GM19193 (cell line): ENCODE data around the gene SLC25A23.
A peak's percentile ranks its signal among the peaks of the same experiment; 100 is the strongest.

Experiments used
- POLR2A ChIP-seq: IDR thresholded peaks from 4 replicates; pipeline ENCODE4 v1.6.1; 2011; ENCODE audit not compliant: insufficient read depth, insufficient read length; ENCODE audit errors: extremely low read depth

Gene SLC25A23

DNA sequence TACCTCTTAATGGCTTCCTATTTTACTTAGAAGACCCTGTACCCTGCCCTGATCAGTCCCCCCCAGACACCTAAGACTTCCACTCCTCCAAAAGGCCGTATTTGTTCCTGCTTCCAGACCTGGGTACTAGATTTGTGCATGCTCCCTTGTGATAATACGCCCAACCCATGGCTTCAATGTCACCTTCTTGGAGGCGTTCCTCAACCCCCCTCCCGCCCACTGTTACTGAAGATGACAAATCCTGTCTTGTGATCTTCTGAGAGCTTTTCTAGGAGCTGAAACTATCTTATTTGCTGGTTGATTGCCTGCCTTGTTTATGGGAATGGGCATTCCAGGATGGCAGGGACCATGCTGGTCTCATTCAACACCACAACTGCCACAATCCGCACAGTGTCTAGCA lies 9.4 kb downstream of the SLC25A23 start:
- TF ChIP-seq POLR2A = no peak

DNA sequence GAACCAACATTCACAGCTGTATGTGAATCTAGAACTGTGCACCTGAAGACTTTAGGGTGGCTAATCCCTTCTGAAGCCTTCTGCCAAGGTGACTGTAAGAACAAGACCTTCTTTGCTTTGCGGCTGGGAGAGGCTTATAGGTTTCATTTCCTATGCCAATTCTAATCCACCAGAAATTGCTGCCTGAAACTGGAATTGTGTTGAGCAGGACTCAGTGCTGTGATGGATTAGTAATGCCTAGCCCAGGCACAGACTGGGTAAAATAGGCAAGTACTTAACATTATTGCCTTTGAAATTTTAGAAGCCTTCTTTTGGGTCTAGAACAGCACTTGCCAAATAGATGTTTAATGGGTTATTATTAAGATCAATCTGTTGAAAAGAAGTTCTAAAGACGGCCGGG lies 11.5 kb downstream of the SLC25A23 start:
- no peak for TF ChIP-seq POLR2A

DNA sequence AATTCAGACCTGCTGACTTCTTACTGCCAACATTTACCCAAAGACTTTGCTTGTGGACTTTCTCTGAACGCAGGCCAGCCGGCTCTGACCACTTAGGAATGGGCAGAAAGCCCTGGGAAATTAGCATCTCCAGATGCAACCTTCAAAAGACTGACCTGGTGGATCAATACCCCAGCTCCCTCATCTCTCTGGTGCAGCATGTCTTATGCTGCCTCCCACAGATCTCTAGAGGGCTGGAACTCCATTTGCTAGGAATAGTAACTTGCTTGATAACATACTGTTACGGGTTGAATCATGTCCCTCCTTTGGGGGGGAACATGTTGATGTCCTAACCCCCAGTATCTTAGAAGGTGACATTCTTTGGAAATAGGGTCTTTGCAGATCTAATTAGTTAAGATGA lies 13.1 kb downstream of the SLC25A23 start:
- no peak for TF ChIP-seq POLR2A

DNA sequence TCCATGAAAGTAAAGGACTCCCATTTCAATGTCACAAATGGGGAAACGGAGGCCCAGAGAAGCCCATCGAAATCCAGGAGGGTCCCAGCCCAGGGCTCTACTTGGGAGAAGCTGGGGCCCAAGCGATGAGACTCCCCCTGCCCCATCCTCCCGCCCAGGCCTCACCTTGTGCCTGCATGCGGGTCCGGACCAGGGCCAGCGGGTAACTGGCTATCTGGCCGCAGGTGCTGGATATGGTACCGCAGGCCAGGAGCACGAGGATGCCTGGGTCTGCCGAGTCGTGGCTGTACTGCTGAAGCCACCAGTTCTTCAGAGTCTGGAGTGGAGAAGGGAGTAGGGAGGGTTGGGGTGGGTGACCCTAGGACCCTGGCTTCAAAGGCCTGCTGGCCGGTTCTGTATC lies 15.6 kb downstream of the SLC25A23 start:
- TF ChIP-seq POLR2A = no peak

DNA sequence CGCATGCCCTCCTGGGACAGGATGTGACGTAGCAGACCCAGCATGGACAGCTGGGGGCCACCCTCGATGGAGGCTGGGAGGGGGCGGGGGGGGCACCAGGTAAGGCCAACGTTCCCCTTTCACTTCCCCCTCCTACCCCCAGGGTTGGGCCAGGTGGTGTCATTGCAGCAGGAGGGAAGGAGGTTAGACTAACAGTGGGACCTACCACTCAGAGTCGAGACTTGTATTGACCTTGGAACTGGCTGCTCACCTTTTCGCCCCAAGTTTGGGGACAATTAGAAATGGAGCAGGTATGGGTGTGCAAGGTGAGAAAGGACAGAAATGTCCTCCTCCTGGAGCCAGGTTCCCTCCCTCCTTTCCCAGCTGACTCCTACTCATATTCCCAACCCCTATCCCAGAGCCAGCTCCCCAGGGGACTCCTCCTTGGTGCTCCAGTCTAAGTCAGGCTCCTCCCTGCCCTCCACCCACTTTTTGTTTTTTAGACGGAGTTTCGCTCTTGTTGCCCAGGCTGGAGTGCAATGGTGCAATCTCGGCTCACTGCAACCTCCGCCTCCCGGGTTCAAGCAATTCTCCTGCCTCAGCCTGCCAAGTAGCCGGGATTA lies 17.4 kb downstream of the SLC25A23 start:
- no peak for TF ChIP-seq POLR2A

- no peak for TF ChIP-seq POLR2A
Measured at GRCh38 chr19:6440905-6441304, 18.7 kb downstream of the SLC25A23 start.

- no peak for TF ChIP-seq POLR2A
Measured at GRCh38 chr19:6439743-6440142, 19.8 kb downstream of the SLC25A23 start.

GRCh38 chr19:6433663-6434062 lies 25.9 kb downstream of the SLC25A23 start, which contains the start of gene SLC25A41:
SLC25A41 (minus strand) TSS chr19:6433763; CDS start chr19:6433693, 70 bp downstream.
- no peak for TF ChIP-seq POLR2A

GRCh38 chr19:6433165-6433564 lies 26.4 kb downstream of the SLC25A23 start:
- TF ChIP-seq POLR2A = no peak

DNA sequence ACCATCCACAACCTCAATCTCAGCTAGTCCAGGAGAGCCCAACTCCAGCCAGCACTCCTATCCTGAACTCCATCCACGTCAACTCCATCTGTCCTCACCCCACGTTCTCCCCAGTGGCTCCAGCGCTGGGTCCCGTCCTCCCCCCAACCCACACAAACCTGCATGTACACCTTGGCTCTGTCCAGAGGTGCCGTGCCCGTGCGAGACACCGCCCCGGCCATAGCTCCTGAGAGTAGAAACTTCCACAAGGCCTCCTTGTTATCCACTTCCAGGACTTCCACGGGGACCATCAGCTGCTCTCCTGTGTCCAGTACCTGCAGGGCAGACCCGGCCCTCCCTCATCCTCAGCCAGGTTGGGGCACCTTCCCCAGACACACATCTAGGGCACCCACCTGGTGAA lies 27.7 kb downstream of the SLC25A23 start:
- TF ChIP-seq POLR2A = no peak

DNA sequence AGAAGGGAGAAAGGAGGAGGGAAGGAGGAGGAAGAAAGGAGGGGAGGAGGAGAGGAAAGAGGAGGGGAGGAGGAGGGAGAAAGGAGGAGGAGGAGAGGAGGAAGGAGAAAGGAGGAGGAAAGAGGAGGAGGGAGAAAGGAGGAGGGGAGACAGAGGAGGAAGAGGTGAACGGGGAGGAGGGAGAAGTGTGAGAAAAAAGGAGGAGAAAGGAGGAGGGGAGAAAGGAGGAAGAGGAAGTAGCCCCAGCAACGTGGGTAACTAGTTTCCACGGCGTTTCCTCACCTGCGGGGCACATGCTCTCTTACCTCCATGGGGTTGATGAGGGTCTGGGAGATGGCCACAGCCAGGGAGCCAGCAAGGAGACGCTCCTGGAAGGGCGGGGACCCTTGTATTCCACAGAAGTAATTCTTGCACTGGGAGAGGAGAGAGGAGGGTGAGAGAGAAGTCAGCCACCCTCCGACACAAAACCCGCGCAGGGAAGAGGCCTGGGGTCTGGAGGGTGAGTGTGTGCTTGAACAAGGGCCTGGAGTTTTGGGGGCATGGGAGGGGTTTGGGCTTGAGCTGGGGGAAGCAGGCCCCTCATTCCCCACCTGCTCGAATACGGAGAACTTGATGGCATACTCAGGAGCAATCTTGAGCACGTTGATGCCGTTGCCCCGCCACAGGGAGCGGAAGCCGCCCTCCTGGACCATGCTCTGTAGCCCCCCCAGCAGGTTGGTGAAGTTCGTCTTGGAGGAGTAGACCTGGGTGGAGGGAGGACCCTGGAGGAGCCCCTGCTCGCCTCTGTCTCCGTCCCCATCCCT lies 30.0 kb downstream of the SLC25A23 start:
- no peak for TF ChIP-seq POLR2A

DNA sequence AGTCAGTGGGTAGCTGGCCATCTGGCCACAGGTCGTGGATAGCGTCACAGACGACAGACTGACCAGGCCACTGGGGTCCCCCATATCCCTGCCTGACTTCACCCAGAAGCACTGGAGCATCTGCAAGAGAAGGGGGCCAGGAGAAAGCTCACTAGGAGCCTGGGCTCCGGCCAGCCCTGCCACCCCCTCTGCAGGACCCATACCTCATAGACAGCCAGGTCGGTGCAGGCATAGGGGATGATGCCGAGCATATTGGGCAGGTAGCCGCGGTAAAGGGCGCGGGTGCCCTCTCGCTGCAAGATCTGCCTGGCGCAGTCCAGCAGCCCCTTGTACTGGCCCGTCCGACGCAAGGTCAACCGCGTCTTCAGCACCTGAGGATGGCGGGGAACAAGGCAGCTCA lies 32.5 kb downstream of the SLC25A23 start:
- no peak for TF ChIP-seq POLR2A

- no peak for TF ChIP-seq POLR2A
Measured at GRCh38 chr19:6425732-6426620, 33.6 kb downstream of the SLC25A23 start.

GRCh38 chr19:6424939-6425731 lies 34.5 kb downstream of the SLC25A23 start:
- TF ChIP-seq POLR2A = peak; percentile 59

DNA sequence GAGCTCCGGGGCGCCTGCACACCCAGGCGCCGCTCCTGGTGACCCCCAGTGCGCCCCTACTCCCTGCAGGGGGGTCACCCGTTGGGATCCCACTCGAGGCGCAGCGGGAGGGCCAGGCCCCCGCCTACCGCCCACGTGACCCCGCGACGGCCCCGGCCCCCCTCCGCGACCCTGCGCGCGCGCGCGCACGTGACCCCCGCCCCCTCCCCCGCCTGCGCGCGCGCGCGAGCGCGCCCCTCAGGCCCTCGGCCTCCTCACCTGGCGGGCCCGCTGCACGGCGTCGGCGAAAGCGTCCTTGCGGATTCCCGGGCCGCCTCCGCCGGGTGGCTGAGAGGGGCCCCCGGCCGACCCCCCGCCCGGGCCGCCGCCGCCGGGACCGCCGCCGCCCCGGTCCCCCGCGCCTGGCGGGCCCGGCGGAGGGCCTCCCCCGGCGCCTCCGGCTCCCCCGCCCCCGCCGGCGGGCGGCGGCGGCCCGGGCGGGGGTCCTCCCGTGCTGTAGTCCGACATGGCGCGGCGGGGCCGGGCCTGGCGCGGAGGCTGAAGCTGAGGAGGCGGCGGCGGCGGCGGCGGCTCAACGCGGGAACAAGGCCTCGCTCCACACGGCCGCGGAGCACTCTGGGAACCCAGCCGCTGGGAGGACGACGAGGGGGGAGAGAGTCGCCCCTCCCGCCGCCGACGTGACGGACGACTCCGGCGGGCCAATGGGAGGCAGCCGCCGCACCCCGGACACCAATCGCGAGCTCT lies 35.2 kb downstream of the SLC25A23 start, which contains the start of gene KHSRP:
KHSRP (minus strand) TSS at position 617 of the 744 bp plus-strand sequence; CDS start at position 507, 110 bp downstream.
- peak; percentile 76 for TF ChIP-seq POLR2A
